NCI-H748 treated with DMSO at 0.1 percent for 48 hours (cell line): ENCODE data around the gene RNF112.
"Not testable (repeated sequence)": the region's sequence is repeated elsewhere in the genome, so short reads cannot be mapped to it uniquely, and the experiment has no call there.

Source experiments
- DNase-seq: peaks from one replicate; lab custom pipeline; 2025; lab: John Stamatoyannopoulos, UW

RNF112 gene

DNA sequence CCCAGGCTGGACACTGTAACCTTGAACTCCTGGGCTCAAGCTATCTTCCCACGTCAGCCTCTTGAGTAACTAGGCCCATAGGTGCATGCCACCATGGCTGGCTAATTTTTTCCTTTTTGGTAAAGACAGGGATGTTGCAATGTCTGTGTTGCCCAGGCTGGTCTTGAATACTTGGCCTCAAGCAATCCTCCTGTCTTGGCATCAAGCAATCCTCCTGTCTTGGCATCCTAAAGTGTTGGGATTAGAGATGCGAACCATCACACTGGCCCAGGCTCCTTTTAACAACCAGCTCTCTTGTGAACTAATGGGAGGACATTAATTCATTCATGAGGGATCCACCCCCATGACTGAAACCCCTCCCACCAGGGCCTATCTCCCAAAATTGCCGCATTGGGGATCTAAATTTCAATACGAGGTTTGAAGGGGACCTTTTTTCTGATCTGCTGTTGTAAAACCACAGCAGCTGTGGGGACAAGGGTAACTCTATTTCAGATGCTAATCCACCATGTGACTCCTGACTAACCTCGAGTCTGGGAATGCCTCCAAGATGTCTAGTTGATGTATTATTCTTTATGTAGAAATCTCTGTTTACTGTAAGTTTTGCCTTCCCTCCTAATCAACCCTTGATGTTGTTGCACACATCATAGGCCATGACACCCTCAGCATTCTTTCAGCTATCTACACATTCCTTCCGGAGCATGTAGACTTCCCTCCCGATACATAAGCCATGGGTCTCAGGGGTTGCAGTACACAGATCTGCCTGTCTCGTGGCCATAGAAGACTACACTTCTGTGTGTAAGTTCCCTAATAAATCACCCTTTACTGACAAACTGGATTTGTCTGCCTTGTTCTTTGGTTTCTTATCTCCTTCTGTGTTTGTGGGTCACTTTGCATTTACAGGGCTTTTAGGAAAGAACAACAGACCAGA lies 37.6 kb downstream of the RNF112 start:
- no peak for DNase-seq

DNA sequence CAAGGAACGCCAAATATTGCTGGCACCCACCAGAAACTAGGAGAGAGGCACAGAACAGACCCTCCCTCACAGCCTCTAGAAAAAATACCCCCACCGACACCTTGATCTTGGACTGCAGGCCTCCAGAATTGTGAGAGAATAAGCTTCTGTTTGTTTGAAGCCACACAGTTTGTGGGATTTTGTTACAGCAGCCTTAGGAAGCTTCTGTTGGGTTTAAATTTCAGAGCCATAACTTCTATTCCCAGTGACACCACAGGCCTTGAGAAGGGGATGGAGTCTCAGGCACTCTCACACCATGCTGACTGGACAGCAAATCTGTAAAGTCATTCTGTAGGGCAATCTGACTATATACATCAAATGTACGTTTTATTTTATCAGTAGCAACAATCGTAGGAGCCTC lies 38.6 kb downstream of the RNF112 start:
- DNase-seq: no peak

GRCh38 chr17:19453296-19453695 lies 42.3 kb downstream of the RNF112 start:
- DNase-seq: no peak

DNA sequence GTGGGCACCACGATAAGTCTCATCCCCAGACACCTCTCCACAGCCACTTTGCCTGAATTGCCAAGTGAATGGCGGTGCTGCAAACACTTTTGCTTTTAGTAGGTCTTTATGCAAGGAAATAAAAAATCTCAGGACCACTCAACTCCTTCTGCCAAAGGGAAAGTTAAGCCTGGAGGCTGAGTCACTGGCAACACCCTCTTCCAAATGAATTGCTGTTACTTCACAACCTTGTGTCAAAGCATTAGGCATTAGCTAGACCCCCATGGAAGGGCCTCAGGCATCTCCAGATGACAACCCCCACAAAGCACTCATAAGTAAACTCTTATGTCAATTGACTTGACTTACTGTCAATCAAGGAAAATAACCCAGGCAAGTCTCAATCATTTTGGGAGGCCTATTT lies 43.0 kb downstream of the RNF112 start:
- DNase-seq: no peak

GRCh38 chr17:19456016-19456927 lies 45.2 kb downstream of the RNF112 start:
- DNase-seq: no peak

- DNase-seq: no peak
Measured at GRCh38 chr17:19457046-19457445, 46.0 kb downstream of the RNF112 start.

GRCh38 chr17:19457830-19458271 lies 46.8 kb downstream of the RNF112 start:
- no peak for DNase-seq

DNA sequence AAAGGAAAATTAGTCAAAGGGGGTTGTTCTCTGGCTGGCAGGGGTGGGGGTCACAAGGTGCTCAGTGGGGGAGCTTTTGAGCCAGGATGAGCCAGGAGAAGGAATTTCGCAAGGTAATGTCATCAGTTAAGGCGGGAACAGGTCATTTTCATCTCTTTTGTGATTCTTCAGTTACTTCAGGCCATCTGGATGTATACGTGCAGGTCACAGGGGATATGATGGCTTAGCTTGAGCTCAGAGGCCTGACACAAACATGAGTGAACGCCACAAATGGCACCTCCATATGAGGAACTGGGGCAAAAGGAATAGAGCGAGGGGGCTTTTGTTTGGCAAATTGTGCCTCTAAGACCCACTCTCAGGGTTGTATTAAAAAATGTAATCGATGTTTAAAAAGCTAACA lies 47.4 kb downstream of the RNF112 start:
- not testable (repeated sequence) for DNase-seq

DNA sequence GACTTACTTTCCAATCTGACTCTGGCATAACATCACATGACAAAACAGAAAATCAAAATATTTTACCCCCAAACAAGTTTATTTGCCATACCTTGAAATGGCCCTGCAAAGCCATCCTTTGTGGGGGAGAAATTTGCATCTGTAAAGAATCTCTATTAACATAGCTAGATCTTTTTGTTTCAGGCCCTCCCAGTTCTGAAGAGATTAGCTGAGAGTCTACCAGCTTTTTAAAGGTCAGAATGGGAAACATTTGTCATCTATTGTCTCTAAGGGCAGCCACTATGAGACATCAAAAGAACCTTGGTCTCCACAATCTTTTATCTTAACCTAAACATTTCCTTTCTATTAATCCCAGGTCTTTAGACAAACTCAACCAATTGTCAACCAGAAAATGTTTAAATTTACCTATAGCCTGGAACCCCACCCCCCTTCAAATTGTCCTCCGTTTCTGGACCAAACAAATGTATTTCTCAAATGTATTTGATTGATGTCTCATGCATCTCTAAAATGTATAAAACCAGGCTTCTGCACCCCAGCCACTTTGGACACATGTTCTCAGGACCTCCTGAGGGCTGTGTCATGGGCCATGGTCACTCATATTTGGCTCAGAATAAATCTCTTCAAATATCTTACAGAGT lies 48.1 kb downstream of the RNF112 start:
- not testable (repeated sequence) for DNase-seq

DNA sequence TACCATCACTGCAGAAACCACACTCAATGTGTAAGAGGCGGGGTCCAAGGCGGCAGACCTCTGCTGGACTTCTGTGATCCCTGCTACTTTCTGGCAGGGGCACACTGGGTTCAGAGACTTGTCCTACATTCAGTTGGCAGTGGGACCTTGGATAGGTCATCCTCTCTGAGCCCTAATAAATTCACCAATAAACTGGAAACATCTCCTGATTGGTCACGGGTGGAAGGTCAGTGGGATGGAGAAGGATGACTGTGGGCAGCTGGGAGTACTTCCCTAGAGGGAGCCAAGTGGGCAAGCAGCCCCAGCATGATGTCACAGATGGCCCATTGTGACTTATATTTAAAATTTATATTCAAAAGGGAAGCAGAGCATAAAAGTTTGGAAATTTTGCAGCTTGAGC lies 49.7 kb downstream of the RNF112 start:
- DNase-seq: no peak

GRCh38 chr17:19461116-19461515 lies 50.1 kb downstream of the RNF112 start:
- DNase-seq: no peak

- no peak for DNase-seq
Measured at GRCh38 chr17:19461681-19462080, 50.6 kb downstream of the RNF112 start.

DNA sequence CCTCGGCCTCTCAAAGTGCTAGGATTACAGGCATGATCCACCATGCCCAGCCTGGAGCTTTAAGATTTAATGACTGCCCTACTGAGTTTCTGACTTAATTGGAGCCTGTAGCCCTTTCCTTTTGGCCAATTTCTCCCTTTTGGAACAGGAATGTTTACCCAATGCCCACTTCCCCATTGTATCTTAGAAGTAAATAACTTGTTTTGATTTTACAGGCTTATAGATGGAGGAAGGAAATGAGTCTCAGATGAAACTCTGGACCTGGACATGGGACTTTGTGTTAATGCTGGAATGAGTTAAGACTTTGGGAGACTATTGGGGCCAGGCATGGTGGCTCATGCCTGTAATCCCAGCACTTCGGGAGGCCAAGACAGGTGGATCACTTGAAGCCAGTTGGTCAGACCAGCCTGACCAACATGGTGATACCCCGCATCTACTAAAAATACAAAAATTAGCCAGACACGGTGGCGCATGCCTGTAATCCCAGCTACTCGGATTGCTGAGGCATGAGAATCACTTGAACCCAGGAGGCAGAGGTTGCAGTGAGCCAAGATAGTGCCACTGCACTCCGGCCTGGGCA lies 51.5 kb downstream of the RNF112 start:
- not testable (repeated sequence) for DNase-seq

DNA sequence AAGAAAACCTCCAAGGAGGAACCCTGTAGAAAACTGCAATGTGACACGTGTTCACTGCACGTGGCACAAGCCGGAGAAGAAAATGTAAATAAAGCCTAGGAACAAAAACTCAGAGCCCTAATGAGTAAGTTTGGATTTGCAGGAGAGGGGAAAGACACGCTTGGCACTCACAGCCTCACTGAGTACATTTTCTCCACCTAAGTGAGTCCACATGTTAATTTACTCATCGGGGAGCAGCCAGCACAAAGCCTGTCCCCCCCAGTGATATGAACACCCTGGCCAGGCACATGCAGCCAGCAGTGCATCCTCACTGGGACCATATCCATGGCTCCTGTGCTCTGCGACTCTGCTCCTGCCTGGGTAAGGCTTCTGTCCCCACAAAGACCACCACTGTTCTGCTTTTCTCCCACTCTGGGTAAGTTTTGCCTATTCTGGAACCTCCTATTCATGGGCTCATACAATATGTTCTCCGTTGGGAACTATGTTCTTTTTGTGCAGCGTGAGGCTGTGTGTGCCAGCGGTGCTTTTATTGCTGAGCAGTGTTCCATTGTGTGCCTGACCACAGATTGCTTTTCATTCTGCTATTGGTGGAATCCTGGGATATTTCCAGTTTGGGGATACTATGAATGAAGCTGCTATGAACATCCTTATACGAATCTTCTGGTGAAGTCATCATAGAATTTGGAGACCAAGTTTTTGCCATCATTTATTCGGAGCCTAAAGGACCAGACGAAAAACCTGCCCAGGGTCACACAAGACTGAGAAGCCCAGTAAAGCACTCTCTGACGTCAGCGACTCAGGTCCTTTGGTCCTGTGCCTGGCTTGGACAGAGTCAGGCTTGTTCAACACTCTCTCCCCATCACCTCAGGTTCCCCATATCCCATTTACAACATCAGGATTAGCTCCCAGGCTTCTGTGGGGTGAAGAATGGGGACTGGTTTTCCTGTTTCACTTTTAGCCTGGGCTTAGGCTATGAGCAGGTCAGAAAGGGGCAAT lies 53.3 kb downstream of the RNF112 start:
- DNase-seq: no peak
